Endothelial cell of umbilical vein (primary cell): ENCODE measurements around the gene HPSE2.

Experiments used
- MAX ChIP-seq: IDR thresholded peaks from 2 replicates; pipeline ENCODE4 v1.6.1; 2011; ENCODE audit not compliant: insufficient read depth, insufficient read length
- MYC ChIP-seq: IDR thresholded peaks from one replicate; pipeline ENCODE4 v1.6.1; 2011; ENCODE audit warnings: mild to moderate bottlenecking, low read depth, low read length
- POLR2A ChIP-seq: IDR thresholded peaks from 2 replicates; pipeline ENCODE4 v1.6.1; 2012; ENCODE audit warnings: low read depth, mild to moderate bottlenecking, control low read depth, low read length
- POLR2AphosphoS5 ChIP-seq: IDR thresholded peaks from 2 replicates; pipeline ENCODE4 v1.6.1; 2012; ENCODE audit warnings: low read depth, mild to moderate bottlenecking, control low read depth, low read length, moderate library complexity; ENCODE audit not compliant: insufficient read depth
- TF ChIP-seq, protein P1 (sequence below), 2 donors: IDR thresholded peaks; 1 replicate in 1 of 2; 2 replicates in 1 of 2; pipeline ENCODE4 v1.5.1; 2011; ENCODE audit warnings: low read length in 2 of 2, mild to moderate bottlenecking in 2 of 2, moderate library complexity in 2 of 2, control low read depth in 1 of 2, inconsistent platforms in 1 of 2, low read depth in 1 of 2; ENCODE audit not compliant: insufficient read depth in 1 of 2; ENCODE audit errors: extremely low read depth in 1 of 2

GRCh38 chr10:98463976-98464754, 771.5 kb downstream of the HPSE2 start:
- TF ChIP-seq, protein P1, sequence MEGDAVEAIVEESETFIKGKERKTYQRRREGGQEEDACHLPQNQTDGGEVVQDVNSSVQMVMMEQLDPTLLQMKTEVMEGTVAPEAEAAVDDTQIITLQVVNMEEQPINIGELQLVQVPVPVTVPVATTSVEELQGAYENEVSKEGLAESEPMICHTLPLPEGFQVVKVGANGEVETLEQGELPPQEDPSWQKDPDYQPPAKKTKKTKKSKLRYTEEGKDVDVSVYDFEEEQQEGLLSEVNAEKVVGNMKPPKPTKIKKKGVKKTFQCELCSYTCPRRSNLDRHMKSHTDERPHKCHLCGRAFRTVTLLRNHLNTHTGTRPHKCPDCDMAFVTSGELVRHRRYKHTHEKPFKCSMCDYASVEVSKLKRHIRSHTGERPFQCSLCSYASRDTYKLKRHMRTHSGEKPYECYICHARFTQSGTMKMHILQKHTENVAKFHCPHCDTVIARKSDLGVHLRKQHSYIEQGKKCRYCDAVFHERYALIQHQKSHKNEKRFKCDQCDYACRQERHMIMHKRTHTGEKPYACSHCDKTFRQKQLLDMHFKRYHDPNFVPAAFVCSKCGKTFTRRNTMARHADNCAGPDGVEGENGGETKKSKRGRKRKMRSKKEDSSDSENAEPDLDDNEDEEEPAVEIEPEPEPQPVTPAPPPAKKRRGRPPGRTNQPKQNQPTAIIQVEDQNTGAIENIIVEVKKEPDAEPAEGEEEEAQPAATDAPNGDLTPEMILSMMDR (IDR thresholded peaks at IDR 0.05; ENCODE audit: extremely low read depth in 1 of 2, insufficient read depth in 1 of 2, low read depth in 1 of 2, low read length in 2 of 2): no peak
- TF ChIP-seq MYC: no peak
- TF ChIP-seq MAX: no peak
- no peak for TF ChIP-seq POLR2A
- no peak for TF ChIP-seq POLR2AphosphoS5
